H1 (cell line): ENCODE results near the gene CCBE1. TPM values are rescaled to one million over a fixed set of nuclear protein-coding genes. Genes with fewer than 3 reads are reported as not detected.

Experiments used
- CTCF ChIA-PET: fragments of 300-600 bp; sonication (Branson Sonifier 250); formaldehyde crosslinking; loops from one replicate; lab custom pipeline; 2021; ENCODE audit not compliant: partially characterized antibody; lab: Charles Lee
- POLR2A ChIA-PET: fragments of 300-600 bp; sonication (Branson Sonifier 250); formaldehyde crosslinking; loops from one replicate; lab custom pipeline; 2021; ENCODE audit warnings: inconsistent platforms; ENCODE audit not compliant: partially characterized antibody; lab: Charles Lee
- DNase-seq, 2 experiments: peaks; one replicate each; pipeline versions ENCODE4 v3.0.0 to v3.0.0-alpha.2; 2010 to 2022; ENCODE audit warnings: low spot score in 2 of 2, low read depth in 1 of 2, mixed read lengths in 1 of 2
- FAIRE-seq: peaks from 2 replicates; lab custom pipeline; 2011; peaks lifted over from hg19 to GRCh38; lab: Jason Lieb, UNC
- H2AFZ ChIP-seq: 2 replicates; pipeline ENCODE4 v1.8.1; 2012; ENCODE audit warnings: low read length, inconsistent platforms
- H2AK5ac ChIP-seq: 2 replicates; pipeline ENCODE4 v1.6.1; 2013; ENCODE audit warnings: low read depth, low read length
- H2BK120ac ChIP-seq: replicated peaks from 2 replicates; pipeline ENCODE3; 2013; ENCODE audit warnings: low read depth, low read length, inconsistent platforms
- H2BK12ac ChIP-seq: 2 replicates; pipeline ENCODE4 v1.6.1; 2013; ENCODE audit warnings: low read depth, low read length
- H2BK15ac ChIP-seq: 2 replicates; pipeline ENCODE4 v1.6.1; 2013; ENCODE audit warnings: low read length
- H2BK20ac ChIP-seq: 2 replicates; pipeline ENCODE4 v1.6.1; 2013; ENCODE audit warnings: low read length
- H2BK5ac ChIP-seq: 2 replicates; pipeline ENCODE4 v1.6.1; 2013; ENCODE audit warnings: low read depth, low read length
- H3K14ac ChIP-seq: 2 replicates; pipeline ENCODE4 v1.6.1; 2013; ENCODE audit warnings: inconsistent platforms; ENCODE audit not compliant: insufficient read length
- H3K18ac ChIP-seq: 2 replicates; pipeline ENCODE4 v1.6.1; 2013; ENCODE audit warnings: low read length; ENCODE audit errors: extremely low read depth
- H3K23ac ChIP-seq: 2 replicates; pipeline ENCODE4 v1.6.1; 2013; ENCODE audit warnings: inconsistent platforms; ENCODE audit not compliant: insufficient read length
- H3K23me2 ChIP-seq: 2 replicates; pipeline ENCODE4 v1.6.1; 2013; ENCODE audit warnings: low read depth, low read length
- H3K27ac ChIP-seq: 2 replicates; pipeline ENCODE4 v1.6.1; 2011; ENCODE audit warnings: low read depth, low read length, inconsistent platforms
- H3K27me3 ChIP-seq, 4 experiments: replicated peaks in 1 of 4; 1 replicate in 1 of 4; 2 replicates in 3 of 4; pipeline versions ENCODE4 v1.6.1 to v1.8.1; 2011 to 2013; ENCODE audit warnings: low read length in 3 of 4, mild to moderate bottlenecking in 3 of 4, inconsistent platforms in 2 of 4, mixed read lengths in 2 of 4, moderate library complexity in 1 of 4; ENCODE audit not compliant: control insufficient read depth in 3 of 4, insufficient read depth in 3 of 4; ENCODE audit errors: extremely low read depth in 1 of 4
- H3K36me3 ChIP-seq, 4 experiments: 2 replicates each; pipeline versions ENCODE4 v1.6.1 to v1.8.1; 2011 to 2013; ENCODE audit warnings: mild to moderate bottlenecking in 4 of 4, low read length in 3 of 4, moderate library complexity in 2 of 4, control low read depth in 1 of 4, inconsistent platforms in 1 of 4; ENCODE audit not compliant: insufficient read depth in 4 of 4, control insufficient read depth in 2 of 4
- H3K4ac ChIP-seq: replicated peaks from 2 replicates; pipeline ENCODE3; 2013; ENCODE audit warnings: low read length, low read depth, mixed read lengths, inconsistent platforms; ENCODE audit not compliant: insufficient read length
- H3K4me1 ChIP-seq, 4 experiments: replicated peaks in 1 of 4; 1 replicate in 1 of 4; 2 replicates in 3 of 4; pipeline versions ENCODE4 v1.6.1 to v1.8.1; 2011 to 2013; ENCODE audit warnings: low read length in 3 of 4, inconsistent platforms in 2 of 4, mixed read lengths in 1 of 4; ENCODE audit not compliant: insufficient read depth in 4 of 4, control insufficient read depth in 3 of 4
- H3K4me2 ChIP-seq, 2 experiments: 2 replicates each; pipeline versions ENCODE4 v1.6.1 to v1.8.1; 2011 to 2013; ENCODE audit warnings: low read depth in 2 of 2, low read length in 2 of 2, control low read depth in 1 of 2, inconsistent platforms in 1 of 2, mild to moderate bottlenecking in 1 of 2; ENCODE audit not compliant: insufficient read depth in 1 of 2
- H3K4me3 ChIP-seq, 4 experiments: fragments of 200-600, 300-600 bp in 1 of 4; sonication (generic), shearing (Covaris generic), sonication (Bioruptor Twin) in 1 of 4; 2 replicates each; pipeline versions ENCODE4 v1.5.1 to v1.8.1; 2011 to 2016; ENCODE audit warnings: low read length in 4 of 4, low read depth in 3 of 4, control low read depth in 2 of 4, inconsistent platforms in 2 of 4, mild to moderate bottlenecking in 2 of 4, mixed read lengths in 1 of 4, moderate library complexity in 1 of 4; ENCODE audit not compliant: insufficient read depth in 2 of 4; ENCODE audit errors: extremely low read depth in 1 of 4
- H3K56ac ChIP-seq: replicated peaks from 2 replicates; pipeline ENCODE3; 2013; ENCODE audit warnings: low read depth, mild to moderate bottlenecking, mixed read lengths, low read length, inconsistent platforms; ENCODE audit not compliant: insufficient read length
- H3K79me1 ChIP-seq: 2 replicates; pipeline ENCODE4 v1.6.1; 2013; ENCODE audit warnings: low read depth, low read length, control low read depth
- H3K79me2 ChIP-seq, 2 experiments: 2 replicates each; pipeline versions ENCODE4 v1.6.1 to v1.8.1; 2012 to 2013; ENCODE audit warnings: low read length in 2 of 2, mild to moderate bottlenecking in 2 of 2, inconsistent platforms in 1 of 2; ENCODE audit not compliant: insufficient read depth in 2 of 2, control insufficient read depth in 1 of 2
- H3K9ac ChIP-seq, 4 experiments: replicated peaks in 1 of 4; 1 replicate in 1 of 4; 2 replicates in 3 of 4; pipeline versions ENCODE4 v1.6.1 to v1.8.1; 2011 to 2013; ENCODE audit warnings: low read depth in 3 of 4, low read length in 3 of 4, control low read depth in 2 of 4, mild to moderate bottlenecking in 2 of 4, moderate library complexity in 2 of 4, inconsistent platforms in 1 of 4; ENCODE audit errors: extremely low read depth in 1 of 4
- H3K9me3 ChIP-seq, 2 experiments: 2 replicates each; pipeline versions ENCODE4 v1.6.1 to v1.8.1; 2012 to 2013; ENCODE audit warnings: mild to moderate bottlenecking in 2 of 2, moderate library complexity in 2 of 2, control low read depth in 1 of 2, inconsistent platforms in 1 of 2, low read depth in 1 of 2, low read length in 1 of 2, mixed read lengths in 1 of 2; ENCODE audit not compliant: insufficient read depth in 2 of 2
- H4K20me1 ChIP-seq, 2 experiments: replicated peaks in 1 of 2; 2 replicates each; pipeline versions ENCODE3 to v1.8.1; 2011 to 2013; ENCODE audit warnings: inconsistent platforms in 2 of 2, low read length in 2 of 2, mild to moderate bottlenecking in 1 of 2; ENCODE audit not compliant: insufficient read depth in 2 of 2, control insufficient read depth in 1 of 2
- H4K5ac ChIP-seq: 2 replicates; pipeline ENCODE4 v1.6.1; 2013; ENCODE audit warnings: low read length, low read depth, mixed read lengths, inconsistent platforms; ENCODE audit not compliant: insufficient read length
- H4K8ac ChIP-seq: 2 replicates; pipeline ENCODE4 v1.8.0; 2013; ENCODE audit warnings: mild to moderate bottlenecking, moderate library complexity, low read length, inconsistent platforms; ENCODE audit not compliant: insufficient read depth; ENCODE audit errors: extremely low read depth
- H4K91ac ChIP-seq: replicated peaks from 2 replicates; pipeline ENCODE3; 2013; ENCODE audit warnings: low read length, mixed read lengths, inconsistent platforms; ENCODE audit not compliant: insufficient read length
- BRCA1 ChIP-seq: IDR thresholded peaks from 2 replicates; pipeline ENCODE4 v1.6.1; 2012; ENCODE audit warnings: low read depth, low read length, improper control_type of control experiment
- CHD2 ChIP-seq: IDR thresholded peaks from 2 replicates; pipeline ENCODE4 v1.6.1; 2012; ENCODE audit warnings: low read length, improper control_type of control experiment
- POLR2A ChIP-seq, 2 experiments: IDR thresholded peaks; 1 replicate in 1 of 2; 2 replicates in 1 of 2; pipeline ENCODE4 v1.6.1; 2011; ENCODE audit warnings: low read depth in 2 of 2, low read length in 2 of 2, mild to moderate bottlenecking in 2 of 2; ENCODE audit errors: control extremely low read depth in 1 of 2
- TCF12 ChIP-seq: IDR thresholded peaks from 2 replicates; pipeline ENCODE4 v1.6.1; 2011; ENCODE audit warnings: low read depth, mild to moderate bottlenecking, low read length
- WGBS, 2 experiments: shearing (Covaris generic) in 1 of 2; methylation state at CpG; one replicate each; pipeline versions ENCODE4 v1.1.6 to v1.1.7; 2013 to 2015; ENCODE audit warnings: low lambda C conversion rate in 2 of 2, mixed read lengths in 2 of 2, inconsistent platforms in 1 of 2, low coverage in 1 of 2, missing lambda C conversion rate in 1 of 2; ENCODE audit not compliant: insufficient replicate concordance in 2 of 2, insufficient coverage in 1 of 2, insufficient read length in 1 of 2; ENCODE audit errors: extremely low coverage in 1 of 2, missing lambda C conversion rate in 1 of 2; 5-methylcytosine and 5-hydroxymethylcytosine counted together
- polyA plus RNA-seq, 7 experiments: library from polyadenylated mRNA; depleted of rRNA in 3 of 7; stranded (reverse) in 5 of 7; unstranded in 2 of 7; fragments of >200 nt in 5 of 7; fragments of 200-250 nt in 2 of 7; gene quantifications; 1 replicate in 5 of 7; 2 replicates in 1 of 7; 4 replicates in 1 of 7; pipeline versions ENCODE4 v1.2.1 to v1.2.3, GENCODE V29; 2011 to 2013; ENCODE audit warnings: missing spikeins in 2 of 7, mixed read lengths in 2 of 7
- total RNA-seq: library from RNA; stranded (reverse); fragmentation: NEBNext Ultra II Directional; extraction: Animal tissue kit (Norgen Biotek cat#: 25700); gene quantifications from 2 replicates; pipeline ENCODE4 v1.2.1, GENCODE V29; 2021
- TF ChIP-seq, protein P1 (sequence below): IDR thresholded peaks from 2 replicates; pipeline ENCODE4 v1.6.1; 2011; ENCODE audit warnings: low read length, improper control_type of control experiment

The CCBE1 gene
- total and polyA plus RNA-seq, 2 of the 8 experiments (the other 6 are each of a cell fraction or from before 2014, with no cell fraction given), result 2.1 to 2.6 TPM

GRCh38 chr18:59623456-59624368 is 73.5 kb downstream of the CCBE1 start:
- Histone ChIP-seq H4K20me1 (no peaks in the 10 kb centered on the region), H3K79me2 (no peaks in the 10 kb centered on the region), H2AK5ac (no peak overlapping the region), H3K18ac (no peak overlapping the region), H3K4me2 (no peak overlapping the region), H4K8ac (no peak overlapping the region), H2BK20ac (no peak overlapping the region)
- POLR2A ChIA-PET, result interaction anchor here (1.7 kb wide), 1 partner anchor 7 kb away, joined by 5 read pairs; no protein-coding TSS in a partner anchor
- DNase-seq, result no peak
- TF ChIP-seq CHD2 (no peak), POLR2A (IDR thresholded peaks at IDR 0.05; ENCODE audit: control extremely low read depth in 1 of 2, low read depth in 2 of 2, low read length in 2 of 2) (no peak), BRCA1 (no peak), TCF12 (no peak)
- TF ChIP-seq, protein P1, sequence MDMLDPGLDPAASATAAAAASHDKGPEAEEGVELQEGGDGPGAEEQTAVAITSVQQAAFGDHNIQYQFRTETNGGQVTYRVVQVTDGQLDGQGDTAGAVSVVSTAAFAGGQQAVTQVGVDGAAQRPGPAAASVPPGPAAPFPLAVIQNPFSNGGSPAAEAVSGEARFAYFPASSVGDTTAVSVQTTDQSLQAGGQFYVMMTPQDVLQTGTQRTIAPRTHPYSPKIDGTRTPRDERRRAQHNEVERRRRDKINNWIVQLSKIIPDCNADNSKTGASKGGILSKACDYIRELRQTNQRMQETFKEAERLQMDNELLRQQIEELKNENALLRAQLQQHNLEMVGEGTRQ, result no peak
- TF ChIP-seq, all 59 proteins: peak for 0
- FAIRE-seq, result no peak
- no peak overlapping the region for H4K91ac ChIP-seq
- H2BK15ac ChIP-seq, result no peak overlapping the region
- H2BK120ac ChIP-seq, result no peak overlapping the region
- H3K9ac ChIP-seq, result no peak overlapping the region
- no peaks in the 10 kb centered on the region for H3K23me2 ChIP-seq
- H3K36me3 ChIP-seq, result no peaks in the 10 kb centered on the region
- H2BK5ac ChIP-seq, result no peak overlapping the region
- H3K56ac ChIP-seq, result no peak overlapping the region
- CTCF ChIA-PET, result interaction anchor here (0.8 to 3.8 kb wide), 6 partner anchors 10 to 199 kb away, joined by 3 to 24 read pairs (median 5); partner anchors contain the start of gene CCBE1
- no peak overlapping the region for H2AFZ ChIP-seq
- H3K14ac ChIP-seq, result no peak overlapping the region
- H3K27ac ChIP-seq, result no peak overlapping the region
- no peak overlapping the region for H3K4me3 ChIP-seq
- H4K5ac ChIP-seq, result no peak overlapping the region
- no peaks in the 10 kb centered on the region; a peak in 1 of 4 replicates for H3K9me3 ChIP-seq
- H3K79me1 ChIP-seq, result no peaks in the 10 kb centered on the region
- H3K4ac ChIP-seq, result no peak overlapping the region
- no peak overlapping the region for H3K23ac ChIP-seq
- WGBS, 2 experiments, result 91% methylated on average over 10 of the region's 10 CpGs; no CpG with 5 or more reads in 1 of the 2 experiments
- no peaks in the 10 kb centered on the region for H3K4me1 ChIP-seq
- H2BK12ac ChIP-seq, result no peak overlapping the region
- H3K27me3 ChIP-seq, result no peaks in the 10 kb centered on the region
